ENCODE results near the gene RSBN1L. TPM values are rescaled to one million over a fixed set of nuclear protein-coding genes. Genes with fewer than 3 reads are reported as not detected.

Gene RSBN1L
- total RNA-seq, 4 donors from 2014 or later = 18.7 to 40.8 (median 25.9) TPM

DNA sequence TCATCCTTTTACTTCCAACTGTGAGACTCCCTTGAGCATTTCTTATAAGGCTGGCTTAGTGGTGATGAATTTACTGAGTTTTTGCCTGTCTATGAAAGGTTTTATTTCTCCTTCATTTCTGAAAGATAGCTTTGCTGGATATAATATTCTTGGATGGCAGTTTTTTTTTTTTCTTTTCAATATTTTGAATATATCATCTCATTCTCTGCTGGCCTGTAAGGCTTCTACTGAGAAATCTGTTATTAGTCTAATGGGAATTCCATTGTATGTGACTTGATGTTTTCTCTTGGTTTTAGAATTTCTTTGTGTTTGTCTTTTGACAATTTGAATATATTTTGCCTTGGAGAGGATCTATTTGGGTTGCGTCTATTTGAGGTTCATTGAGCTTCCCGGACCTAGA is 124.7 kb downstream of the RSBN1L start:
- Histone ChIP-seq H3K27ac (no peak overlapping the region), H3K4me1 (no peaks in the 10 kb centered on the region), H3K9me3 (peaks cover 0 to 49% (median 0%) of the 10 kb centered on the region in 3 donors), H3K27me3 (no peaks in the 10 kb centered on the region), H3K36me3 (peaks cover 0 to 24% of the 10 kb centered on the region in 2 donors), H3K4me3 (no peak overlapping the region)
- ATAC-seq = no peak
- TF ChIP-seq POLR2AphosphoS5 (IDR thresholded peaks at IDR 0.05) = no peak
- TF ChIP-seq, protein P1, sequence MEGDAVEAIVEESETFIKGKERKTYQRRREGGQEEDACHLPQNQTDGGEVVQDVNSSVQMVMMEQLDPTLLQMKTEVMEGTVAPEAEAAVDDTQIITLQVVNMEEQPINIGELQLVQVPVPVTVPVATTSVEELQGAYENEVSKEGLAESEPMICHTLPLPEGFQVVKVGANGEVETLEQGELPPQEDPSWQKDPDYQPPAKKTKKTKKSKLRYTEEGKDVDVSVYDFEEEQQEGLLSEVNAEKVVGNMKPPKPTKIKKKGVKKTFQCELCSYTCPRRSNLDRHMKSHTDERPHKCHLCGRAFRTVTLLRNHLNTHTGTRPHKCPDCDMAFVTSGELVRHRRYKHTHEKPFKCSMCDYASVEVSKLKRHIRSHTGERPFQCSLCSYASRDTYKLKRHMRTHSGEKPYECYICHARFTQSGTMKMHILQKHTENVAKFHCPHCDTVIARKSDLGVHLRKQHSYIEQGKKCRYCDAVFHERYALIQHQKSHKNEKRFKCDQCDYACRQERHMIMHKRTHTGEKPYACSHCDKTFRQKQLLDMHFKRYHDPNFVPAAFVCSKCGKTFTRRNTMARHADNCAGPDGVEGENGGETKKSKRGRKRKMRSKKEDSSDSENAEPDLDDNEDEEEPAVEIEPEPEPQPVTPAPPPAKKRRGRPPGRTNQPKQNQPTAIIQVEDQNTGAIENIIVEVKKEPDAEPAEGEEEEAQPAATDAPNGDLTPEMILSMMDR (IDR thresholded peaks at IDR 0.05) = no peak
- WGBS, 2 donors (ENCODE audit: low coverage in 1 of 2) = 95 to 100% methylated on average over 2 of the region's 2 CpGs

DNA sequence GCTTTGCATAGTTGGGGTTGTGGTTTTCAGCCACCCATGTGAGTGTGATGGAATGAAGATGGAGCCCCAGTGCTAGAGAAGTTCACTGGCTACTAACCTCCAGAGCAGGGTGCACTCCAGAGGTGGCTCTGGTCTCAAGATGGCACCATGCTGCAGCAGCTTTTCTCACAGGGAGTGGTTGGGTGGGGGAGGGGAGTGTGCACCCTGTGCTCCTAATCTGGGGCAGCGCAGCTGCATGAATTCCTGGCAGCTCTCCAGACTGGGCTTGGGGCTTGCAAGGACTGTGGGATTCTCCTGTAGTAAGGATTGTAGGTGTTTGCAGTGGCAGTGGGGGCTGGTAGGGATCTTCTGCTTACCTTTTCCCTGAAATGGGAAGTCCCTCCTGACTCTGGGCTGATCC is 126.0 kb downstream of the RSBN1L start:
- Histone ChIP-seq H3K36me3 (peaks cover 0 to 13% of the 10 kb centered on the region in 2 donors), H3K4me3 (no peak overlapping the region), H3K27me3 (no peaks in the 10 kb centered on the region), H3K9me3 (peaks cover 0 to 55% (median 0%) of the 10 kb centered on the region in 3 donors), H3K27ac (no peak overlapping the region), H3K4me1 (no peaks in the 10 kb centered on the region)
- TF ChIP-seq POLR2AphosphoS5 (IDR thresholded peaks at IDR 0.05) (no peak), EP300 (IDR thresholded peaks at IDR 0.05) (no peak), POLR2A (IDR thresholded peaks at IDR 0.05) (no peak)
- TF ChIP-seq, protein P1 (IDR thresholded peaks at IDR 0.05) = no peak
- 0% methylated on average over 1 of the region's 1 CpG; no CpG with 5 or more reads in 1 of the 2 donors for WGBS, 2 donors (ENCODE audit: low coverage in 1 of 2)
- no peak for ATAC-seq

DNA sequence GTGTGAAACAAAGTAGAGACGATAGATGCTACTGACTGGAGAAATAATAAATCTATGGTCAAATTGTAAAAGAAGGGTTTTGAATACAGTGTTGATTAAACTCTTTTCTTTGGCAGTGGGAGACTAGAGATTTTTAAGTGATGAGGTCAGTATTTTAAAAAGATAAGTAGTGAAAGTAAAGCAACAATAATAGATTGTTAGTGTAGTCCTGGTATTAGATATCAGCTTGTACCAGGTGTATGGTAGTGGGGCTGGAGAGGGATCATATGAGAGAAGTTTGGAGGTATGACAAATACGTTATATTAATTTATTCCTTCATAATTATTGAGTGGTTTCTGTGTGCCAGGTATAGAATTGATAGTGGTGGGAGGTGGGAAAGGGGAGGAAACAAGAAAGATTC is 127.5 kb downstream of the RSBN1L start:
- Histone ChIP-seq H3K9me3 (peaks cover 0 to 50% (median 0%) of the 10 kb centered on the region in 3 donors), H3K27me3 (no peaks in the 10 kb centered on the region), H3K27ac (no peak overlapping the region), H3K4me3 (no peak overlapping the region), H3K36me3 (peaks cover 0 to 6% of the 10 kb centered on the region in 2 donors), H3K4me1 (no peaks in the 10 kb centered on the region)
- TF ChIP-seq POLR2A (IDR thresholded peaks at IDR 0.05) (no peak), POLR2AphosphoS5 (IDR thresholded peaks at IDR 0.05) (no peak), EP300 (IDR thresholded peaks at IDR 0.05) (no peak)
- TF ChIP-seq, protein P1 (IDR thresholded peaks at IDR 0.05) = no peak
- no peak for ATAC-seq
- 81 to 88% methylated on average over 2 of the region's 2 CpGs for WGBS, 2 donors (ENCODE audit: low coverage in 1 of 2)

DNA sequence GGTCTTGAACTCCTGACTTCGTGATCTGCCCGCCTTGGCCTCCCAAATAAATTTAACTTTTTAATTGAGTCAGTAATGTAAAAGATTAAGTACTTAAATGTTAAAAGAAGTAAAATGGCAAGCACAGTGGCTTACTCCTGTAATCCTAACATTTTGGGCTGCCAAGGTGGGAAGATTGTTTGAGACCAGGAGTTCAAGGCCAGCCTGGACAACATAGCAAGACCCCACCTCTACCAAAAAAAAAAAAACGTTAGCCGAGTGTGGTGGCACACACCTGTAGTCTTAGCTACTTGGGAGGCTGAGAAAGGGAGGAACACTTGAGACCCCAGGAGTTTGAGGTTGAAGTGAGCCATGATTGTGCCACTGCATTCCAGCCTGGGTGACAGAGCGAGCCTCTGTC is 128.4 kb downstream of the RSBN1L start:
- TF ChIP-seq, protein P1 (IDR thresholded peaks at IDR 0.05) = no peak
- no peak for TF ChIP-seq POLR2AphosphoS5 (IDR thresholded peaks at IDR 0.05)
- no peak for TF ChIP-seq POLR2A (IDR thresholded peaks at IDR 0.05)
- no peak for TF ChIP-seq EP300 (IDR thresholded peaks at IDR 0.05)
- Histone ChIP-seq H3K4me1 (no peaks in the 10 kb centered on the region), H3K4me3 (no peak overlapping the region), H3K9me3 (peaks cover 0 to 42% (median 0%) of the 10 kb centered on the region in 3 donors), H3K27ac (no peak overlapping the region), H3K36me3 (peaks cover 0 to 6% of the 10 kb centered on the region in 2 donors), H3K27me3 (no peaks in the 10 kb centered on the region)
- no peak for ATAC-seq
- 92 to 100% methylated on average over 3 to 5 of the region's 5 CpGs for WGBS, 2 donors (ENCODE audit: low coverage in 1 of 2)

DNA sequence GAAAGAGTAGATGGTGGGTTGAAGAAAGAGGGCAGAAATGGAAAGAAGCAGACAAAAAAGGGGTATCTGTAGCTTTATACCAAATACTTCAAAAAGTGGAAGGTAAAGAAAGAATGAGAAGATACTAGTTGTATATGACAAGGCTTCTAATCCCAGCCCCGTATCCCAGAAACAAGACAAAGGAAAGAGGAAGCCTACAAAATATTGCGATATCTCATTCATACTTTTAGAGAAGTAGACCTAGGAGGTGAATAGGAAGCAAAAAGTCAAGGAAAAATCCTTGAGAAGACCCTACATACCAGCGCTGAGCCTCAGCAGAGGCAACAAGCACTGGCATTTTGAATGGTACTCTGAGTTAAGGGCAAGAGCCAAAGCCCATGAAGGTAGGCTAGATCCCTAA is 128.9 kb downstream of the RSBN1L start:
- peaks cover 0 to 37% (median 0%) of the 10 kb centered on the region in 3 donors for H3K9me3 ChIP-seq
- TF ChIP-seq, protein P1 (IDR thresholded peaks at IDR 0.05) = no peak
- TF ChIP-seq EP300 (IDR thresholded peaks at IDR 0.05) = no peak
- no peak for TF ChIP-seq POLR2AphosphoS5 (IDR thresholded peaks at IDR 0.05)
- TF ChIP-seq POLR2A (IDR thresholded peaks at IDR 0.05) = no peak
- H3K27me3 ChIP-seq = no peaks in the 10 kb centered on the region
- H3K4me1 ChIP-seq = no peaks in the 10 kb centered on the region
- no peak overlapping the region for H3K27ac ChIP-seq
- peaks cover 0 to 2% of the 10 kb centered on the region in 2 donors for H3K36me3 ChIP-seq
- H3K4me3 ChIP-seq = no peak overlapping the region
- no peak for ATAC-seq
- WGBS, 2 donors (ENCODE audit: low coverage in 1 of 2) = 85% methylated on average over 2 of the region's 3 CpGs; no CpG with 5 or more reads in 1 of the 2 donors

All from gastroesophageal sphincter (tissue), 4 donors.